T1000 (cell line): Measurements from ENCODE around the gene TMEM134.
"Not testable (repeated sequence)": the region's sequence is repeated elsewhere in the genome, so short reads cannot be mapped to it uniquely, and the experiment has no call there.

ENCODE experiments used
- DNase-seq: peaks from one replicate; lab custom pipeline; 2025; ENCODE audit warnings: mixed read lengths; lab: John Stamatoyannopoulos, UW

Gene TMEM134

GRCh38 chr11:67438158-67438902, 30.7 kb downstream of the TMEM134 start:
- DNase-seq, result no peak

- DNase-seq, result no peak
These were observed 31.3 kb downstream of the TMEM134 start for GRCh38 chr11:67437809-67438157.

GRCh38 chr11:67437082-67437808, 31.8 kb downstream of the TMEM134 start, which contains the start of gene PTPRCAP:
TSS of gene PTPRCAP (minus strand) at chr11:67437682. CDS start at chr11:67437619, 63 bp downstream.
- DNase-seq, result no peak

- DNase-seq, result no peak
These were observed 32.5 kb downstream of the TMEM134 start for GRCh38 chr11:67436459-67437081.

GRCh38 chr11:67435727-67436458, 33.2 kb downstream of the TMEM134 start:
- no peak for DNase-seq

GRCh38 chr11:67435031-67435726, 33.9 kb downstream of the TMEM134 start:
- DNase-seq, result peak; percentile 19

- no peak for DNase-seq
These were observed 34.6 kb downstream of the TMEM134 start for GRCh38 chr11:67434395-67434881.

- no peak for DNase-seq
These were observed 35.3 kb downstream of the TMEM134 start for GRCh38 chr11:67433536-67434394.

GRCh38 chr11:67432655-67433349, 36.2 kb downstream of the TMEM134 start:
- no peak for DNase-seq

- DNase-seq, result no peak
These were observed 37.5 kb downstream of the TMEM134 start for GRCh38 chr11:67431346-67432249.

- no peak for DNase-seq
These were observed 39.3 kb downstream of the TMEM134 start for GRCh38 chr11:67429722-67430121.

GRCh38 chr11:67429038-67429668, 39.9 kb downstream of the TMEM134 start:
- DNase-seq, result no peak

- peak; percentile 96 for DNase-seq
These were observed 40.7 kb downstream of the TMEM134 start, which contains the start of gene RPS6KB2 for GRCh38 chr11:67428052-67429001. TSS of gene RPS6KB2 (plus strand) at chr11:67428494. CDS start at chr11:67428546, 52 bp downstream.

- not testable (repeated sequence) for DNase-seq
These were observed 41.6 kb downstream of the TMEM134 start for GRCh38 chr11:67427364-67427859.

- DNase-seq, result no peak
These were observed 45.0 kb downstream of the TMEM134 start for GRCh38 chr11:67423891-67424613.

GRCh38 chr11:67423466-67423865, 45.6 kb downstream of the TMEM134 start:
- DNase-seq, result no peak
